H1 (cell line): Measurements from ENCODE around the gene UGGT1.

ENCODE experiments used
- BRCA1 ChIP-seq: IDR thresholded peaks from 2 replicates; pipeline ENCODE4 v1.6.1; 2012; ENCODE audit warnings: low read depth, low read length, improper control_type of control experiment
- CHD2 ChIP-seq: IDR thresholded peaks from 2 replicates; pipeline ENCODE4 v1.6.1; 2012; ENCODE audit warnings: low read length, improper control_type of control experiment
- CTCF ChIP-seq, 3 experiments: IDR thresholded peaks; 1 replicate in 2 of 3; 2 replicates in 1 of 3; pipeline versions ENCODE4 v1.5.1 to v1.6.1; 2011; ENCODE audit warnings: low read length in 3 of 3, mild to moderate bottlenecking in 3 of 3, inconsistent platforms in 2 of 3, low read depth in 1 of 3, moderate library complexity in 1 of 3; ENCODE audit not compliant: insufficient read depth in 1 of 3; ENCODE audit errors: control extremely low read depth in 1 of 3
- EZH2 ChIP-seq: fragments of 200-600 bp; sonication (generic); IDR thresholded peaks from 2 replicates; pipeline ENCODE4 v1.7.1; 2012; ENCODE audit warnings: low read depth, mild to moderate bottlenecking, moderate library complexity, low read length, inconsistent platforms; ENCODE audit not compliant: severe bottlenecking
- JUN ChIP-seq: IDR thresholded peaks from 2 replicates; pipeline ENCODE4 v1.6.1; 2011; ENCODE audit warnings: low read depth, mild to moderate bottlenecking, improper control_type of control experiment, low read length
- POLR2A ChIP-seq, 2 experiments: IDR thresholded peaks; 1 replicate in 1 of 2; 2 replicates in 1 of 2; pipeline ENCODE4 v1.6.1; 2011; ENCODE audit warnings: low read depth in 2 of 2, low read length in 2 of 2, mild to moderate bottlenecking in 2 of 2; ENCODE audit errors: control extremely low read depth in 1 of 2
- RBBP5 ChIP-seq: IDR thresholded peaks from 2 replicates; pipeline ENCODE4 v1.7.1; 2012; ENCODE audit warnings: low read depth, mild to moderate bottlenecking, inconsistent platforms, low read length, moderate library complexity, borderline replicate concordance
- SP2 ChIP-seq: IDR thresholded peaks from 2 replicates; pipeline ENCODE4 v1.6.1; 2012; ENCODE audit warnings: mild to moderate bottlenecking, low read length, inconsistent platforms
- TAF1 ChIP-seq: IDR thresholded peaks from 2 replicates; pipeline ENCODE4 v1.6.1; 2011; ENCODE audit warnings: mild to moderate bottlenecking, low read depth, low read length
- USF2 ChIP-seq: IDR thresholded peaks from 2 replicates; pipeline ENCODE4 v1.6.1; 2011; ENCODE audit warnings: low read length, improper control_type of control experiment

- no peak for TF ChIP-seq BRCA1
- TF ChIP-seq EZH2, result no peak
- no peak for TF ChIP-seq CTCF (IDR thresholded peaks at IDR 0.05; ENCODE audit: control extremely low read depth in 1 of 3, insufficient read depth in 1 of 3, low read depth in 1 of 3, low read length in 3 of 3)
- no peak for TF ChIP-seq RBBP5
- TF ChIP-seq USF2, result no peak
- TF ChIP-seq TAF1, result no peak
- no peak for TF ChIP-seq SP2
- no peak for TF ChIP-seq JUN
- TF ChIP-seq POLR2A (IDR thresholded peaks at IDR 0.05; ENCODE audit: control extremely low read depth in 1 of 2, low read depth in 2 of 2, low read length in 2 of 2), result no peak
- no peak for TF ChIP-seq CHD2
Observed at GRCh38 chr2:128215897-128216642, 125.1 kb downstream of the UGGT1 start.
